ENCODE results near the gene ZNF215.
A peak's percentile ranks its signal among the peaks of the same experiment; 100 is the strongest.
"Not testable (repeated sequence)": the region's sequence is repeated elsewhere in the genome, so short reads cannot be mapped to it uniquely, and the experiment has no call there.

Gene ZNF215

GRCh38 chr11:6926208-6927029 lies at the start of gene ZNF215:
Gene ZNF215 (plus strand): TSS chr11:6926426. CDS start chr11:6932273, 5,847 bp downstream.
- DNase-seq (ENCODE audit: low spot score), result peak; percentile 90

- DNase-seq (ENCODE audit: low spot score), result no peak
Measured at GRCh38 chr11:6876914-6877313, 49.3 kb upstream of the ZNF215 start.

DNA sequence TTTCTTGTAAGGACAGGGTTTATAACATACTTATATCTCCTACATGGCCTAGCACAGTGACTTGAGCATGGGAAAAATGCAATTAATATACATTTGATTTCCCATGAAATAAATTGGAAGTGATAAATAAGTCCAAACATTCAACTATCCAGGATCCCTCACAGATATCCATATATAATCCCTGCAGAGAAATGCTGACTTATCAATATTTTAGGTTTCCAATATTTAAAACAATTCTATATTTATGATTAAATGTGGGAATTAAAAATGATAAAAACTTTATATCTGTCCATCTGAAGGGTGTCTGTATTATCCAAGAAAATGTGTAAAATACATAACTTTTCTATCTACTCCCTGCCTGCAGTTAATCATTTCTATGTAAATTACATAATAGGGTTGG lies 43.5 kb upstream of the ZNF215 start:
- no peak for DNase-seq (ENCODE audit: low spot score)

DNA sequence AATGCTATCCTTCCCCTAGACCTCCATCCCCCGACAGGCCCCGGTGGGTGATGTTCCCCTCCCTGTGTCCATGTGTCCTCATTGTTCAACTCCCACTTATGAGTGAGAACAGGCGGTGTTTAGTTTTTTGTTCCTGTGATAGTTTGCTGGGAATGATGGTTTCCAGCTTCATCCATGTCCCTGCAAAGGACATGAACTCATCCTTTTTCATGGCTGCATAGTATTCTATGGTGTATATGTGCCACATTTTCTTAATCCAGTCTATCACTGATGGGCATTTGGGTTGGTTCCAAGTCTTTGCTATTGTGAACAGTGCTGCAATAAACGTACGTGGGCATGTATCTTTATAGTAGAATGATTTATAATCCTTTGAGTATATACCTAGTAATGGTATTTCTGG lies 38.5 kb upstream of the ZNF215 start:
- not testable (repeated sequence) for DNase-seq (ENCODE audit: low spot score)

DNA sequence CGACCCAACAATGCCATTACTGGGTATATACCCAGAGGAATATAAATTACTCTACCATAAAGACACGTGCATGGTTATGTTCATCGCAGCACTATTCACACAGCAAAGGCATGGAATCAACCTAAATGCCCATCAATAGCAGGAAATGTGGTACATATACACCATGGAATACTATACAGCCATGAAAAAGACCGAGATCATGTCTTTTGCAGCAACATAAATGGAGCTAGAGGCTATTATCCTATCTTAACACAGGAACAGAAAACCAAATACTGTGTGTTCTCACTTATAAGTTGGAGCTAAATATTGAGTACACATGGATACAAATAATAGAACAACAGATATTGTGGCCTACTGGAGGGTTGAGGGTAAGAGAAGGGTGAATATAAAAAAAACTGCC lies 37.4 kb upstream of the ZNF215 start:
- no peak for DNase-seq (ENCODE audit: low spot score)

GRCh38 chr11:6889835-6890234 lies 36.4 kb upstream of the ZNF215 start:
- DNase-seq (ENCODE audit: low spot score), result no peak

DNA sequence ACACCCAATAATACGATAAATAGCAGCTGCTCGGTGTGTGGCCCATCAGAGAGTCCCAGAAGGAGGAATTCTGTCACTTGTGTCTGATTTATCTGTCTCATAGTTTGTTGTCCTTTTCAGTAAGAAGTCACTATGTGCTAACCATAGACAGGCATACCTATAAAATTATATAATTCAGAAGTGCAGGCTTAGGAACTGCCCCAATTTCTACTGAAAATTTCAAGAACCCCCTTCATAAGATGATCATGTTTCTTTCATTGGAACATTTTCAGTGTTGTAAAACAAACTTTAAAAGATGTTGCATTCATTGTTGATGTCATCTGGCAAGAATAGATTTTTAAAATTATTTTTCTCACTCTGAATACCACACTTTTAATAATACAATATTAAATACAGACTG lies 33.8 kb upstream of the ZNF215 start, which contains the start of gene OR2D2:
OR2D2 (minus strand) TSS at position 101 of the 400 bp plus-strand sequence; CDS start at position 101, 0 bp downstream.
- DNase-seq (ENCODE audit: low spot score), result no peak

- DNase-seq (ENCODE audit: low spot score), result no peak
Measured at GRCh38 chr11:6894097-6894496, 32.1 kb upstream of the ZNF215 start.

GRCh38 chr11:6895010-6895409 lies 31.2 kb upstream of the ZNF215 start:
- no peak for DNase-seq (ENCODE audit: low spot score)

- no peak for DNase-seq (ENCODE audit: low spot score)
Measured at GRCh38 chr11:6898911-6899310, 27.3 kb upstream of the ZNF215 start.

DNA sequence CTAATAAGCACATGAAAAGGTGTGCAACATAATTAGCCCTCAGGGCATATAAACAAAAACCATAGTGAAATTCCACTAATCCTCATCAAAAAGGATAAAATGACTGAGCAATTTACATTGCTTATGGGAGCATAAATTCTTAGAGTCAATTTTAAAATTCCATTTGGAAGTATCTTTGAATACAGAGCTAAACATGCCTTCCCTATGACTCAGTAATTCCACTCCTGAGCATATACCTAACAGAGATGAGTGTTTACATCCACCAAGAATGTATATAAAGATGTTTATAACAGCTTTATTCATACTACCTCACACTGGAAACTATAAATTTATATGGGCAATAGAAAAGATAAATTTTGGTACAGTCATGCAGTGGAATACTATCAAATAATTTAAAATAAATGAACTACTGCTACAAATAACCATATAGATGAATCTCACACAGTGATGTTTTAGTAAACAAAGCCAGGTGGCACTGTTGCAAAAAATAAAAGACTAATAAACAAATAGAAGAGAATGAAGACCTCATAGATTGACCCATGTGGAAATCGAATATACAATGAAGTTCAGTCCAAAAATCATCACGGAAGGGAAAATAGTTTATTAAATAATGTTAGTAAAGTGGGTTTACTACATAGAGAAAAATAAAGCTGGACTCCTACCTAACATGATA lies 25.8 kb upstream of the ZNF215 start:
- peak; percentile 7 for DNase-seq (ENCODE audit: low spot score)

- DNase-seq (ENCODE audit: low spot score), result not testable (repeated sequence)
Measured at GRCh38 chr11:6904804-6905203, 21.4 kb upstream of the ZNF215 start.

DNA sequence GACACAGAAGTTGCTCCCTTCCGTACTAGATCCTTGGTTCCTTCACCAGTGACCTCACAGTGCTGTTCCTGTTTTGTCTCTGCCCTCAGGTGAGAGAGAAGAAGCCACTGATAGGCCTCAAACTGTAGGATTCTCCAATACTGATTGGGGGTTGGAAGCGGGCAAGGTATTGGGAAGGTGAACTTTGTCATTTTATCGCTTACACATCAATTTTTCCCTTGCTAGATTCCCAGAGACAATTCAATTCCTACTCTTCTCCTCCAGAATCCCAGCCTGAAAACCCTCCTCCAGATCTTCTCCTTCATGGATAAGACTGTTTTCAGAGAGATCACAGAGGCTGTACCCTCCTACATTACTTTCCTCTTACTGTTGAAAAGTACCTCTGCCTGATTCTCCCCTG lies 14.8 kb upstream of the ZNF215 start:
- no peak for DNase-seq (ENCODE audit: low spot score)

GRCh38 chr11:6911948-6912347 lies 14.3 kb upstream of the ZNF215 start:
- DNase-seq (ENCODE audit: low spot score), result no peak

DNA sequence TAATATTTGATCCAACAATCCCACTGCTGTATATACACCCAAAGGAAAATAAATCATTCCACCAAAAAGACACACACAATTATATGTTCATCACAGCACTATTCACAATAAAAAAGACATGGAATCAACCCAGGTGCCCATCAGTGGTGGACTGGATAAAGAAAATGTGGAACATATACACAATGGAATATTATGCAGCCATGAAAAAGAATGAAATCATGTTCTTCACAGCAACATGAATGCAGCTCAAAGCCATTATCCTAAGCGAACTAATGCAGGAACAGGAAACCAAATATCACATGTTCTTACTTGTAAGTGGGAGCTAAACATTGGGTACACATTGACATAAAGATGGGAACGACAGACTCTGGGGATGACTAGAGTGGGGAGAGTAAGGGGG lies 6.5 kb upstream of the ZNF215 start:
- no peak for DNase-seq (ENCODE audit: low spot score)

GRCh38 chr11:6920702-6921101 lies 5.5 kb upstream of the ZNF215 start, which contains the start of gene OR2D3:
Gene OR2D3 (plus strand): TSS chr11:6921002. CDS start chr11:6921002, 0 bp downstream.
- DNase-seq (ENCODE audit: low spot score), result no peak

DNA sequence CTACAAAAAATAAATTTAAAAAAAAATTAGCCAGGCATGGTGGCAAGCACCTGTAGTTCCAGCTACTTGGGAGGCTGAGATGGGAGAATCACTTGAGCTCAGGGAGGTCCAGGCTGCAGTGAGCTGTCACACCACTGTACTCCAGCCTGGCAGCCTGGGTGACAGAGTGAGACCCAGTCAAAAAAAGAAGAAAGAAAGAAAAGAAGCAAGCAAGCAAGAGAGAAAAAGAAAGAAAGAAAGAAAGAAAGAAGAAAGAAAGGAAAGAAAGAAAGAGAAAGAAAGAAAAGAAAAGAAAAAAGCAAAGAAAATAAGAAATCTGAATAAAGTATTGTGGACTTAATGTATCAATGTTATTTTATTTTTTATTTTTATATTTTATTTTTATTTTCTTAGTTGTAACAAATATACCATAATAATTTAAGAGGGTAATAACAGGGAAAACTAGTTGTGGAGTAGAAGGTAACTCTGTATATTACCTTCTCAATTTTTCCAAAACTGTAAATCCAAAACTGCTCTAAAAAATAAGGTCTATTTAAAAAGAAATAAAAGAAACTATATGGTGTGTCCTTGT lies 1.1 kb upstream of the ZNF215 start:
- no peak for DNase-seq (ENCODE audit: low spot score)

- DNase-seq (ENCODE audit: low spot score), result peak; percentile 79
Measured at GRCh38 chr11:6925636-6926207, 504 bp upstream of the ZNF215 start.

- peak; percentile 22 for DNase-seq (ENCODE audit: low spot score)
Measured at GRCh38 chr11:6927030-6927617, 898 bp downstream of the ZNF215 start.

- no peak for DNase-seq (ENCODE audit: low spot score)
Measured at GRCh38 chr11:6928916-6929315, 2.7 kb downstream of the ZNF215 start.

- no peak for DNase-seq (ENCODE audit: low spot score)
Measured at GRCh38 chr11:6931146-6931713, 5.0 kb downstream of the ZNF215 start.

- DNase-seq (ENCODE audit: low spot score), result no peak
Measured at GRCh38 chr11:6932145-6932544, 5.9 kb downstream of the ZNF215 start.
